ENCODE data around the gene ABHD13. TPM values are rescaled to one million over a fixed set of nuclear protein-coding genes. Genes with fewer than 3 reads are reported as not detected.

The ABHD13 gene
- total RNA-seq, 1 experiment from 2014 or later, result 5.5 TPM

- H3F3A ChIP-seq (ENCODE audit: insufficient read depth, low read depth), result no peaks in the 10 kb centered on the region
- no peaks in the 10 kb centered on the region for H3K4me1 ChIP-seq (replicated peaks; ENCODE audit: insufficient read depth)
- no peaks in the 10 kb centered on the region for H3K9me2 ChIP-seq (ENCODE audit: insufficient read depth)
- no peak overlapping the region for H3K4me2 ChIP-seq
- H3K27ac ChIP-seq, result no peak overlapping the region
- H3K9me3 ChIP-seq (ENCODE audit: insufficient read depth, low read depth), result no peaks in the 10 kb centered on the region
- no peaks in the 10 kb centered on the region for H3K36me3 ChIP-seq (ENCODE audit: low read depth)
- intact Hi-C loops (cut with micrococcal nuclease; ENCODE audit: unreplicated experiment), result no loop called here
- H3K4me3 ChIP-seq, result no peak overlapping the region
- H3K79me2 ChIP-seq (ENCODE audit: low read depth), result no peaks in the 10 kb centered on the region
- TF ChIP-seq EZH2 (IDR thresholded peaks at IDR 0.05; ENCODE audit: low read depth) (no peak), CTCF (conservative IDR thresholded peaks at IDR 0.05) (no peak)
- 0 out of 2 replicates have a peak, but pooled peaks cover 3% of the 10 kb centered on the region for H3K27me3 ChIP-seq (ENCODE audit: insufficient read depth, low read depth)
- ChIA-PET CTCF (interaction anchor here (0.5 kb wide), 1 partner anchor 33 kb away, joined by 4 read pairs; no protein-coding TSS in a partner anchor), POLR2A (ENCODE audit: unreplicated experiment) (no interaction called here)
- DNase-seq, result no peak
- no TSS peak for BruUV-seq (replicated peaks)
- H2AFZ ChIP-seq, result peak overlapping the region; percentile 40; the same call in 1 of the 2 replicates
- H4K20me1 ChIP-seq (ENCODE audit: insufficient read depth), result no peaks in the 10 kb centered on the region
Observed at GRCh38 chr13:108188260-108188659, 29.9 kb upstream of the ABHD13 start.

GRCh38 chr13:108190897-108191296 lies 27.3 kb upstream of the ABHD13 start:
- BruUV-seq (replicated peaks), result no TSS peak
- 0 out of 2 replicates have a peak, but pooled peaks cover 3% of the 10 kb centered on the region for H3K9me3 ChIP-seq (ENCODE audit: insufficient read depth, low read depth)
- H4K20me1 ChIP-seq (ENCODE audit: insufficient read depth), result no peaks in the 10 kb centered on the region
- H3K79me2 ChIP-seq (ENCODE audit: low read depth), result no peaks in the 10 kb centered on the region
- ChIA-PET POLR2A (ENCODE audit: unreplicated experiment) (no interaction called here), CTCF (interaction anchor here (0.6 kb wide), 1 partner anchor 164 kb away, joined by 3 read pairs; no protein-coding TSS in a partner anchor)
- no peaks in the 10 kb centered on the region for H3F3A ChIP-seq (ENCODE audit: insufficient read depth, low read depth)
- TF ChIP-seq CTCF (conservative IDR thresholded peaks at IDR 0.05) (no peak), EZH2 (IDR thresholded peaks at IDR 0.05; ENCODE audit: low read depth) (no peak)
- intact Hi-C loops (cut with micrococcal nuclease; ENCODE audit: unreplicated experiment), result no loop called here
- no peak overlapping the region for H3K27ac ChIP-seq
- H3K4me3 ChIP-seq, result no peak overlapping the region
- no peak overlapping the region for H2AFZ ChIP-seq
- H3K36me3 ChIP-seq (ENCODE audit: low read depth), result no peaks in the 10 kb centered on the region
- H3K27me3 ChIP-seq (ENCODE audit: insufficient read depth, low read depth), result 0 out of 2 replicates have a peak, but pooled peaks cover 3% of the 10 kb centered on the region
- no peaks in the 10 kb centered on the region for H3K9me2 ChIP-seq (ENCODE audit: insufficient read depth)
- no peaks in the 10 kb centered on the region for H3K4me1 ChIP-seq (replicated peaks; ENCODE audit: insufficient read depth)
- no peak overlapping the region for H3K4me2 ChIP-seq
- no peak for DNase-seq

- H3K4me1 ChIP-seq (replicated peaks; ENCODE audit: insufficient read depth), result no peaks in the 10 kb centered on the region
- ChIA-PET POLR2A (ENCODE audit: unreplicated experiment) (no interaction called here), CTCF (no interaction called here)
- 0 out of 2 replicates have a peak, but pooled peaks cover 4% of the 10 kb centered on the region for H3K9me3 ChIP-seq (ENCODE audit: insufficient read depth, low read depth)
- TF ChIP-seq CTCF (conservative IDR thresholded peaks at IDR 0.05), result no peak
- no peak for TF ChIP-seq EZH2 (IDR thresholded peaks at IDR 0.05; ENCODE audit: low read depth)
- H3K4me2 ChIP-seq, result no peak overlapping the region
- H3K4me3 ChIP-seq, result no peak overlapping the region
- H2AFZ ChIP-seq, result no peak overlapping the region
- BruUV-seq (replicated peaks), result no TSS peak
- H3K27me3 ChIP-seq (ENCODE audit: insufficient read depth, low read depth), result 0 out of 2 replicates have a peak, but pooled peaks cover 3% of the 10 kb centered on the region
- H3K36me3 ChIP-seq (ENCODE audit: low read depth), result no peaks in the 10 kb centered on the region
- DNase-seq, result no peak
- H3K9me2 ChIP-seq (ENCODE audit: insufficient read depth), result no peaks in the 10 kb centered on the region
- intact Hi-C loops (cut with micrococcal nuclease; ENCODE audit: unreplicated experiment), result no loop called here
- no peak overlapping the region for H3K27ac ChIP-seq
- H4K20me1 ChIP-seq (ENCODE audit: insufficient read depth), result no peaks in the 10 kb centered on the region
- no peaks in the 10 kb centered on the region for H3F3A ChIP-seq (ENCODE audit: insufficient read depth, low read depth)
- H3K79me2 ChIP-seq (ENCODE audit: low read depth), result no peaks in the 10 kb centered on the region
Observed at GRCh38 chr13:108193806-108194205, 24.4 kb upstream of the ABHD13 start.

Measured in PC-9 (cell line).